Fibroblast of peridontal ligament (primary cell): ENCODE data around the gene PAK4.
"Not testable (repeated sequence)": the region's sequence is repeated elsewhere in the genome, so short reads cannot be mapped to it uniquely, and the experiment has no call there.

Experiments used
- DNase-seq: peaks from one replicate; pipeline ENCODE4 v3.0.0-alpha.2; 2010; ENCODE audit errors: extremely low read depth

Gene PAK4

GRCh38 chr19:39206122-39206521 is 80.5 kb downstream of the PAK4 start:
- DNase-seq, result no peak

- DNase-seq, result no peak
Observed at GRCh38 chr19:39207293-39207836, 81.8 kb downstream of the PAK4 start.

- DNase-seq, result no peak
Observed at GRCh38 chr19:39208175-39208795, 82.7 kb downstream of the PAK4 start.

- no peak for DNase-seq
Observed at GRCh38 chr19:39209196-39209595, 83.6 kb downstream of the PAK4 start.

GRCh38 chr19:39211731-39212374 is 86.3 kb downstream of the PAK4 start:
- DNase-seq, result peak; percentile 7

GRCh38 chr19:39212375-39212742 is 86.8 kb downstream of the PAK4 start:
- DNase-seq, result no peak

- not testable (repeated sequence) for DNase-seq
Observed at GRCh38 chr19:39215323-39215722, 89.7 kb downstream of the PAK4 start.

GRCh38 chr19:39217094-39217493 is 91.5 kb downstream of the PAK4 start:
- DNase-seq, result no peak

GRCh38 chr19:39218230-39219007 is 92.8 kb downstream of the PAK4 start:
- no peak for DNase-seq

- not testable (repeated sequence) for DNase-seq
Observed at GRCh38 chr19:39219108-39219507, 93.5 kb downstream of the PAK4 start.

- DNase-seq, result peak; percentile 21
Observed at GRCh38 chr19:39223703-39224279, 98.2 kb downstream of the PAK4 start.

GRCh38 chr19:39224910-39225309 is 99.3 kb downstream of the PAK4 start:
- DNase-seq, result no peak
